ENCODE data around the gene OPA1.

The OPA1 gene

GRCh38 chr3:193620057-193620456, 27.0 kb downstream of the OPA1 start:
- H3K36me3 ChIP-seq (replicated peaks; ENCODE audit: low read depth, low read length), result peaks cover 11% of the 10 kb centered on the region
- no peak overlapping the region for H2AFZ ChIP-seq (ENCODE audit: low read depth, low read length)
- no peaks in the 10 kb centered on the region for H3K27me3 ChIP-seq (ENCODE audit: low read depth, low read length)

GRCh38 chr3:193620650-193621049, 27.6 kb downstream of the OPA1 start:
- Histone ChIP-seq H3K79me2 (ENCODE audit: low read length) (no peaks in the 10 kb centered on the region), H3K4me2 (ENCODE audit: low read length) (no peak overlapping the region), H3K27me3 (ENCODE audit: low read depth, low read length) (no peaks in the 10 kb centered on the region), H3K9ac (ENCODE audit: low read length) (no peak overlapping the region), H2AFZ (ENCODE audit: low read depth, low read length) (no peak overlapping the region), H3K9me3 (ENCODE audit: insufficient read depth, low read length) (no peaks in the 10 kb centered on the region), H3K4me1 (ENCODE audit: low read length) (no peaks in the 10 kb centered on the region), H3K27ac (ENCODE audit: low read length) (no peak overlapping the region), H3K36me3 (replicated peaks; ENCODE audit: low read depth, low read length) (peaks cover 8% of the 10 kb centered on the region), H4K20me1 (ENCODE audit: insufficient read depth, low read length) (0 out of 2 replicates have a peak, but pooled peaks cover 5% of the 10 kb centered on the region), H3K4me3 (ENCODE audit: low read length) (no peak overlapping the region)
- no peak for TF ChIP-seq CTCF (IDR thresholded peaks at IDR 0.05; ENCODE audit: low read depth, low read length)
- no peak for TF ChIP-seq EZH2phosphoT487 (IDR thresholded peaks at IDR 0.05; ENCODE audit: low read depth)

More at GRCh38 chr3:193620057-193620456, 27.0 kb downstream of the OPA1 start:
- H3K79me2 ChIP-seq (ENCODE audit: low read length), result peaks cover 2% of the 10 kb centered on the region; the same call in 1 of the 2 replicates
- H3K4me3 ChIP-seq (ENCODE audit: low read length), result no peak overlapping the region
- no peak overlapping the region for H3K9ac ChIP-seq (ENCODE audit: low read length)
- no peak overlapping the region for H3K27ac ChIP-seq (ENCODE audit: low read length)
- no peaks in the 10 kb centered on the region for H3K9me3 ChIP-seq (ENCODE audit: insufficient read depth, low read length)
- TF ChIP-seq EZH2phosphoT487 (IDR thresholded peaks at IDR 0.05; ENCODE audit: low read depth), result no peak
- TF ChIP-seq CTCF (IDR thresholded peaks at IDR 0.05; ENCODE audit: low read depth, low read length), result no peak
- H3K4me2 ChIP-seq (ENCODE audit: low read length), result no peak overlapping the region
- 0 out of 2 replicates have a peak, but pooled peaks cover 5% of the 10 kb centered on the region for H4K20me1 ChIP-seq (ENCODE audit: insufficient read depth, low read length)
- no peaks in the 10 kb centered on the region for H3K4me1 ChIP-seq (ENCODE audit: low read length)

GRCh38 chr3:193621127-193621526, 28.1 kb downstream of the OPA1 start:
- Histone ChIP-seq H3K9me3 (ENCODE audit: insufficient read depth, low read length) (no peaks in the 10 kb centered on the region), H3K27me3 (ENCODE audit: low read depth, low read length) (no peaks in the 10 kb centered on the region), H3K9ac (ENCODE audit: low read length) (no peak overlapping the region), H4K20me1 (ENCODE audit: insufficient read depth, low read length) (0 out of 2 replicates have a peak, but pooled peaks cover 5% of the 10 kb centered on the region), H2AFZ (ENCODE audit: low read depth, low read length) (no peak overlapping the region), H3K79me2 (ENCODE audit: low read length) (no peaks in the 10 kb centered on the region), H3K27ac (ENCODE audit: low read length) (no peak overlapping the region), H3K4me2 (ENCODE audit: low read length) (no peak overlapping the region), H3K4me1 (ENCODE audit: low read length) (no peaks in the 10 kb centered on the region), H3K4me3 (ENCODE audit: low read length) (no peak overlapping the region), H3K36me3 (replicated peaks; ENCODE audit: low read depth, low read length) (peaks cover 13% of the 10 kb centered on the region)
- no peak for TF ChIP-seq CTCF (IDR thresholded peaks at IDR 0.05; ENCODE audit: low read depth, low read length)

- no peaks in the 10 kb centered on the region for H3K4me1 ChIP-seq (ENCODE audit: low read length)
- no peaks in the 10 kb centered on the region for H3K9me3 ChIP-seq (ENCODE audit: insufficient read depth, low read length)
- peaks cover 5% of the 10 kb centered on the region for H3K36me3 ChIP-seq (replicated peaks; ENCODE audit: low read depth, low read length)
- H3K9ac ChIP-seq (ENCODE audit: low read length), result no peak overlapping the region
- H3K27ac ChIP-seq (ENCODE audit: low read length), result no peak overlapping the region
- no peak overlapping the region for H3K4me3 ChIP-seq (ENCODE audit: low read length)
- no peak for TF ChIP-seq CTCF (IDR thresholded peaks at IDR 0.05; ENCODE audit: low read depth, low read length)
- no peak for TF ChIP-seq EZH2phosphoT487 (IDR thresholded peaks at IDR 0.05; ENCODE audit: low read depth)
- H3K4me2 ChIP-seq (ENCODE audit: low read length), result no peak overlapping the region
- H2AFZ ChIP-seq (ENCODE audit: low read depth, low read length), result no peak overlapping the region
- H3K79me2 ChIP-seq (ENCODE audit: low read length), result no peaks in the 10 kb centered on the region
- no peaks in the 10 kb centered on the region for H4K20me1 ChIP-seq (ENCODE audit: insufficient read depth, low read length)
- no peaks in the 10 kb centered on the region for H3K27me3 ChIP-seq (ENCODE audit: low read depth, low read length)
These were observed 37.0 kb downstream of the OPA1 start for GRCh38 chr3:193630005-193630404.
